Upper lobe of left lung (tissue), 4 donors: ENCODE results near the gene EXPH5.

ENCODE experiments used
- POLR2A ChIP-seq, 4 donors: fragments of 450-650 bp; IDR thresholded peaks; one replicate each; pipeline ENCODE4 v1.5.1; 2016 to 2017; ENCODE audit warnings: antibody characterized with exemption in 4 of 4, mild to moderate bottlenecking in 2 of 4
- POLR2AphosphoS5 ChIP-seq, 2 donors: sonication (generic); formaldehyde crosslinking; IDR thresholded peaks; one replicate each; pipeline ENCODE4 v1.5.1; 2017; ENCODE audit warnings: antibody characterized with exemption in 2 of 2
- TF ChIP-seq, protein P1 (sequence below), 6 experiments: fragments of 450-650 bp in 4 of 6; fragments of 200-600 bp in 2 of 6; sonication (generic) in 2 of 6; IDR thresholded peaks; one replicate each; pipeline ENCODE4 v1.5.1; 2016 to 2019; ENCODE audit warnings: antibody characterized with exemption in 6 of 6

DNA sequence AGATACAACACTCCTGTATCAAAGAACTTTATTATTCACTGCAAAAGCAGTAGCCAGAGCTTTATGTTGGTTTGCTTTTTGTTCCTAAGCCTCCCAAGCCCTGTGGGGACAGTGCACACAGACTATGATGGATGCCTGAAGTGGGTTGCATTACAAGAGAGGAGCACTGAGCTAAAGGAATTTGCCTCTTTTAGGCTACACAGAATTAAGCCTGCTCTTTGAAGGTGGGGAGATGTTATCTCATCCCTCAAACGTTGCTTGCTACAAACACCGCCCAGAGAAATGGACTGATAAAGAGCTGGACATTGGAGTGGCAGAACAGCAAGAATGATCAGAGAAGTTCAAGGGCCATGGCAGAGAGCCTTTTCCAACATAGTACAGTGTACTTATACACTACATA, 92.8 kb downstream of the EXPH5 start:
- TF ChIP-seq POLR2AphosphoS5 (IDR thresholded peaks at IDR 0.05) (no peak), POLR2A (IDR thresholded peaks at IDR 0.05) (no peak)
- TF ChIP-seq, protein P1, sequence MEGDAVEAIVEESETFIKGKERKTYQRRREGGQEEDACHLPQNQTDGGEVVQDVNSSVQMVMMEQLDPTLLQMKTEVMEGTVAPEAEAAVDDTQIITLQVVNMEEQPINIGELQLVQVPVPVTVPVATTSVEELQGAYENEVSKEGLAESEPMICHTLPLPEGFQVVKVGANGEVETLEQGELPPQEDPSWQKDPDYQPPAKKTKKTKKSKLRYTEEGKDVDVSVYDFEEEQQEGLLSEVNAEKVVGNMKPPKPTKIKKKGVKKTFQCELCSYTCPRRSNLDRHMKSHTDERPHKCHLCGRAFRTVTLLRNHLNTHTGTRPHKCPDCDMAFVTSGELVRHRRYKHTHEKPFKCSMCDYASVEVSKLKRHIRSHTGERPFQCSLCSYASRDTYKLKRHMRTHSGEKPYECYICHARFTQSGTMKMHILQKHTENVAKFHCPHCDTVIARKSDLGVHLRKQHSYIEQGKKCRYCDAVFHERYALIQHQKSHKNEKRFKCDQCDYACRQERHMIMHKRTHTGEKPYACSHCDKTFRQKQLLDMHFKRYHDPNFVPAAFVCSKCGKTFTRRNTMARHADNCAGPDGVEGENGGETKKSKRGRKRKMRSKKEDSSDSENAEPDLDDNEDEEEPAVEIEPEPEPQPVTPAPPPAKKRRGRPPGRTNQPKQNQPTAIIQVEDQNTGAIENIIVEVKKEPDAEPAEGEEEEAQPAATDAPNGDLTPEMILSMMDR (IDR thresholded peaks at IDR 0.05): no peak
